Lower lobe of right lung (tissue), 2 donors: ENCODE measurements around the gene EGR1. TPM values are rescaled to one million over a fixed set of nuclear protein-coding genes. Genes with fewer than 3 reads are reported as not detected.

Source experiments
- ATAC-seq, 2 donors: fragments of 200-7000 bp; cut with Tn5 transposase; one replicate each; pipeline ENCODE4 v1.9.1; 2020 to 2022; ENCODE audit warnings: mild to moderate bottlenecking in 2 of 2, moderate library complexity in 2 of 2
- DNase-seq: peaks from one replicate; pipeline ENCODE4 v3.0.0-alpha.2; 2020
- H3K27ac ChIP-seq: fragments of 200-600 bp; one replicate; pipeline ENCODE4 v1.8.0; 2022
- H3K27me3 ChIP-seq: fragments of 200-600 bp; one replicate; pipeline ENCODE4 v1.8.0; 2022; ENCODE audit warnings: low read depth
- H3K36me3 ChIP-seq: fragments of 200-600 bp; one replicate; pipeline ENCODE4 v1.8.0; 2022; ENCODE audit warnings: mild to moderate bottlenecking
- H3K4me1 ChIP-seq: fragments of 200-600 bp; one replicate; pipeline ENCODE4 v1.8.0; 2022
- H3K4me3 ChIP-seq: fragments of 200-600 bp; one replicate; pipeline ENCODE4 v1.8.0; 2022; ENCODE audit warnings: mild to moderate bottlenecking
- H3K9me3 ChIP-seq: fragments of 200-600 bp; one replicate; pipeline ENCODE4 v1.8.0; 2022
- intact Hi-C: fragments of 100-400 bp; cut with DNase I; formaldehyde crosslinking; loops from one replicate; pipeline ENCODE4 v1.11.0; 2022
- total RNA-seq: library from RNA; stranded (reverse); fragmentation: NEBNext Ultra II Directional; extraction: Animal tissue kit (Norgen Biotek cat#: 25700); gene quantifications from one replicate; pipeline ENCODE4 v1.2.1, GENCODE V29; 2021
- TF ChIP-seq, protein P1 (sequence below): fragments of 200-600 bp; IDR thresholded peaks from one replicate; pipeline ENCODE4 v1.8.0; 2022; ENCODE audit warnings: antibody characterized with exemption, mild to moderate bottlenecking
- donor health status: DM: no; HTN: yes; CAD: no; lungs with severe emphysema.

EGR1 gene
- total RNA-seq, 1 donor from 2014 or later = 78.2 TPM

- Histone ChIP-seq H3K27me3 (no peaks in the 10 kb centered on the region), H3K27ac (no peak overlapping the region), H3K36me3 (no peaks in the 10 kb centered on the region), H3K4me1 (peaks cover 7% of the 10 kb centered on the region), H3K4me3 (no peak overlapping the region), H3K9me3 (no peaks in the 10 kb centered on the region)
- TF ChIP-seq, protein P1, sequence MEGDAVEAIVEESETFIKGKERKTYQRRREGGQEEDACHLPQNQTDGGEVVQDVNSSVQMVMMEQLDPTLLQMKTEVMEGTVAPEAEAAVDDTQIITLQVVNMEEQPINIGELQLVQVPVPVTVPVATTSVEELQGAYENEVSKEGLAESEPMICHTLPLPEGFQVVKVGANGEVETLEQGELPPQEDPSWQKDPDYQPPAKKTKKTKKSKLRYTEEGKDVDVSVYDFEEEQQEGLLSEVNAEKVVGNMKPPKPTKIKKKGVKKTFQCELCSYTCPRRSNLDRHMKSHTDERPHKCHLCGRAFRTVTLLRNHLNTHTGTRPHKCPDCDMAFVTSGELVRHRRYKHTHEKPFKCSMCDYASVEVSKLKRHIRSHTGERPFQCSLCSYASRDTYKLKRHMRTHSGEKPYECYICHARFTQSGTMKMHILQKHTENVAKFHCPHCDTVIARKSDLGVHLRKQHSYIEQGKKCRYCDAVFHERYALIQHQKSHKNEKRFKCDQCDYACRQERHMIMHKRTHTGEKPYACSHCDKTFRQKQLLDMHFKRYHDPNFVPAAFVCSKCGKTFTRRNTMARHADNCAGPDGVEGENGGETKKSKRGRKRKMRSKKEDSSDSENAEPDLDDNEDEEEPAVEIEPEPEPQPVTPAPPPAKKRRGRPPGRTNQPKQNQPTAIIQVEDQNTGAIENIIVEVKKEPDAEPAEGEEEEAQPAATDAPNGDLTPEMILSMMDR = no peak
- no peak for DNase-seq
- no peak for ATAC-seq
- intact Hi-C loops = loop anchor here (10.0 kb wide), 1 partner anchor 54 kb away; no protein-coding TSS in a partner anchor
Observed at GRCh38 chr5:138450971-138451370, 14.3 kb upstream of the EGR1 start.

- intact Hi-C loops = loop anchor here (10.0 kb wide), 1 partner anchor 52 kb away; no protein-coding TSS in a partner anchor
- Histone ChIP-seq H3K36me3 (no peaks in the 10 kb centered on the region), H3K4me1 (peaks cover 7% of the 10 kb centered on the region), H3K4me3 (no peak overlapping the region), H3K27me3 (no peaks in the 10 kb centered on the region), H3K27ac (no peak overlapping the region), H3K9me3 (no peaks in the 10 kb centered on the region)
- ATAC-seq (no peak), DNase-seq (no peak)
- TF ChIP-seq, protein P1 = no peak
Observed at GRCh38 chr5:138452720-138453119, 12.6 kb upstream of the EGR1 start.

GRCh38 chr5:138453590-138453989, 11.7 kb upstream of the EGR1 start:
- no peak for DNase-seq

DNA sequence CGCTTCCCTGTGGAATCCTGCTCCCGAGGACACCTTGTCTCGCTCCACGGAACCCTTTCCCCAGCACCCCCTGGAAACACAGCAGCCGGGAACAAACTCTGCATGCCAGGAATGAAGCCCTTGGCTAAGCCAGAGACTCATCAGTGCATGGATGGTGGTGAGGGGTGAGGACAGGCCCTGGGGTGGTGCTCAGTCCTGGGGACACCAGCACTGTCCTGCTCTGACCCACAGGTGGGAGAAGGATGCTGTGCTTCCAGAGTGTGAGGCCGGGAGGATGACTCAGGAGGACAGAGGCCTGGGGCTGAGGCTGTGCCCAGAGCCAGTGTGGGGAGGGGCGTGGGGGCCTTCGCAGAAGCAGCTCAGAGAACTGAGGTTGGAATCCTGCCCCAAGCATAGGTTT, 11.2 kb upstream of the EGR1 start:
- peaks cover 4% of the 10 kb centered on the region for H3K27me3 ChIP-seq
- no peaks in the 10 kb centered on the region for H3K9me3 ChIP-seq
- TF ChIP-seq, protein P1 = no peak
- no peak overlapping the region for H3K27ac ChIP-seq
- no peaks in the 10 kb centered on the region for H3K36me3 ChIP-seq
- intact Hi-C loops = loop anchor here (10.0 kb wide), 1 partner anchor 51 kb away; no protein-coding TSS in a partner anchor
- H3K4me1 ChIP-seq = peaks cover 21% of the 10 kb centered on the region
- ATAC-seq (no peak), DNase-seq (no peak)
- no peak overlapping the region for H3K4me3 ChIP-seq

More at GRCh38 chr5:138453590-138453989, 11.7 kb upstream of the EGR1 start:
- ATAC-seq = no peak
- no peaks in the 10 kb centered on the region for H3K9me3 ChIP-seq
- H3K4me3 ChIP-seq = no peak overlapping the region
- TF ChIP-seq, protein P1 = no peak
- intact Hi-C loops = loop anchor here (10.0 kb wide), 1 partner anchor 51 kb away; no protein-coding TSS in a partner anchor
- H3K27ac ChIP-seq = no peak overlapping the region
- peaks cover 15% of the 10 kb centered on the region for H3K4me1 ChIP-seq
- peaks cover 4% of the 10 kb centered on the region for H3K27me3 ChIP-seq
- no peaks in the 10 kb centered on the region for H3K36me3 ChIP-seq

- intact Hi-C loops = loop anchor here (10.0 kb wide), 1 partner anchor 49 kb away; no protein-coding TSS in a partner anchor
- ATAC-seq = no peak
- Histone ChIP-seq H3K4me1 (peaks cover 21% of the 10 kb centered on the region), H3K27me3 (peaks cover 4% of the 10 kb centered on the region), H3K9me3 (no peaks in the 10 kb centered on the region), H3K36me3 (no peaks in the 10 kb centered on the region), H3K4me3 (no peak overlapping the region), H3K27ac (no peak overlapping the region)
- TF ChIP-seq, protein P1 = no peak
- no peak for DNase-seq
Observed at GRCh38 chr5:138455232-138455930, 9.9 kb upstream of the EGR1 start.
